GM10248 (cell line): Measurements from ENCODE around the gene RNF181.

Experiments
- CTCF ChIA-PET: fragments of 300-600 bp; sonication (Branson Sonifier 250); formaldehyde crosslinking; extraction: SDS; loops from one replicate; lab custom pipeline; 2021; ENCODE audit warnings: antibody characterized with exemption; lab: Yijun Ruan, JAX
- POLR2A ChIA-PET: fragments of 350-650 bp; sonication (Branson Sonifier 250); formaldehyde crosslinking; extraction: SDS; loops from one replicate; lab custom pipeline; 2020; ENCODE audit warnings: antibody characterized with exemption; lab: Yijun Ruan, JAX
- DNase-seq: peaks from one replicate; pipeline ENCODE4 v3.0.0; 2012; ENCODE audit errors: extremely low spot score
- CTCF ChIP-seq: IDR thresholded peaks from 2 replicates; pipeline ENCODE4 v1.5.1; 2012; ENCODE audit warnings: mild to moderate bottlenecking, low read depth; ENCODE audit errors: extremely low read depth, missing control alignments, control extremely low read depth

Gene RNF181

GRCh38 chr2:85584354-85584856 lies 11.1 kb upstream of the RNF181 start, which contains the start of gene VAMP5:
TSS of gene VAMP5 (plus strand) at chr2:85584431. CDS start at chr2:85584491, 60 bp downstream.
- POLR2A ChIA-PET, result interaction anchor here (0.6 kb wide), 1 partner anchor 46 kb away, joined by 3 read pairs; the partner anchor contains the start of gene MAT2A
- DNase-seq, result peak; percentile 85
- TF ChIP-seq CTCF, result no peak
- CTCF ChIA-PET, result interaction anchor here (1.2 to 2.7 kb wide), 3 partner anchors 9 to 21 kb away, joined by 3 to 7 read pairs (median 3); partner anchors contain the start of gene TMEM150A

GRCh38 chr2:85584857-85585780 lies 10.4 kb upstream of the RNF181 start:
- POLR2A ChIA-PET, result no interaction called here
- CTCF ChIA-PET, result interaction anchor here (0.8 to 2.7 kb wide), 5 partner anchors 9 to 20 kb away, joined by 3 to 7 read pairs (median 3); partner anchors contain the start of genes RNF181 and TMEM150A
- TF ChIP-seq CTCF, result no peak
- DNase-seq, result peak; percentile 43

- TF ChIP-seq CTCF, result no peak
- CTCF ChIA-PET, result interaction anchor here (0.8 to 1.5 kb wide), 3 partner anchors 8 to 17 kb away, joined by 3 to 5 read pairs (median 3); partner anchors contain the start of genes RNF181 and TMEM150A
- no peak for DNase-seq
Observed at GRCh38 chr2:85585781-85586105, 9.8 kb upstream of the RNF181 start.

GRCh38 chr2:85588236-85588635 lies 7.3 kb upstream of the RNF181 start:
- no peak for DNase-seq
- ChIA-PET POLR2A (no interaction called here), CTCF (interaction anchor here (0.9 to 2.5 kb wide), 4 partner anchors 9 to 49 kb away, joined by 3 to 6 read pairs (median 5); partner anchors contain the start of gene MAT2A)
- no peak for TF ChIP-seq CTCF

More at GRCh38 chr2:85585781-85586105, 9.8 kb upstream of the RNF181 start:
- POLR2A ChIA-PET, result no interaction called here

- ChIA-PET POLR2A (interaction anchor here (0.7 kb wide), 1 partner anchor 11 kb away, joined by 3 read pairs; no protein-coding TSS in a partner anchor), CTCF (interaction anchor here (0.9 to 2.5 kb wide), 3 partner anchors 9 to 50 kb away, joined by 3 to 6 read pairs (median 5); partner anchors contain the start of gene MAT2A)
- no peak for TF ChIP-seq CTCF
- no peak for DNase-seq
Observed at GRCh38 chr2:85588645-85589044, 6.9 kb upstream of the RNF181 start.

- DNase-seq, result no peak
- ChIA-PET CTCF (interaction anchor here (0.9 to 2.5 kb wide), 3 partner anchors 10 to 50 kb away, joined by 3 to 6 read pairs (median 5); partner anchors contain the start of gene MAT2A), POLR2A (interaction anchor here (0.7 kb wide), 1 partner anchor 10 kb away, joined by 3 read pairs; no protein-coding TSS in a partner anchor)
- TF ChIP-seq CTCF, result no peak
Observed at GRCh38 chr2:85589181-85589580, 6.4 kb upstream of the RNF181 start.
